ENCODE data around the gene CD164L2.

The CD164L2 gene

GRCh38 chr1:27366411-27367159 lies 16.5 kb downstream of the CD164L2 start, which contains the start of gene MAP3K6:
Gene MAP3K6, minus strand, starts transcription at chr1:27366961. Its CDS starts 364 bp downstream, at chr1:27366597.
- peak; percentile 84 to 88 for DNase-seq (ENCODE audit: low read depth in 2 of 2)
- H3K4me3 ChIP-seq (replicated peaks in 1 of 2; ENCODE audit: low read depth in 2 of 2, low read length in 2 of 2), result peak within 1 kb of the TSS; percentile 78 to 87
- no peak for TF ChIP-seq CTCF (IDR thresholded peaks at IDR 0.05; ENCODE audit: low read depth, low read length)

GRCh38 chr1:27366113-27366410 lies 17.1 kb downstream of the CD164L2 start:
- TF ChIP-seq CTCF (IDR thresholded peaks at IDR 0.05; ENCODE audit: low read depth, low read length), result no peak
- DNase-seq (ENCODE audit: low read depth in 2 of 2), result peak; percentile 77 to 78
- H3K4me3 ChIP-seq (replicated peaks in 1 of 2; ENCODE audit: low read depth in 2 of 2, low read length in 2 of 2), result peak overlapping the region; percentile 78 to 87

- H3K4me3 ChIP-seq (replicated peaks in 1 of 2; ENCODE audit: low read depth in 2 of 2, low read length in 2 of 2), result peak overlapping the region; percentile 78 to 87
- TF ChIP-seq CTCF (IDR thresholded peaks at IDR 0.05; ENCODE audit: low read depth, low read length), result no peak
- DNase-seq (ENCODE audit: low read depth in 2 of 2), result peak; percentile 92 to 94
These were observed 17.6 kb downstream of the CD164L2 start for GRCh38 chr1:27365372-27366112.

- no peak for TF ChIP-seq CTCF (IDR thresholded peaks at IDR 0.05; ENCODE audit: low read depth, low read length)
- H3K4me3 ChIP-seq (replicated peaks in 1 of 2; ENCODE audit: low read depth in 2 of 2, low read length in 2 of 2), result peak overlapping the region; percentile 4 to 78
- no peak for DNase-seq (ENCODE audit: low read depth in 2 of 2)
These were observed 18.3 kb downstream of the CD164L2 start for GRCh38 chr1:27364696-27365371.

GRCh38 chr1:27363766-27364695 lies 19.1 kb downstream of the CD164L2 start:
- no peak for DNase-seq (ENCODE audit: low read depth in 2 of 2)
- H3K4me3 ChIP-seq (replicated peaks in 1 of 2; ENCODE audit: low read depth in 2 of 2, low read length in 2 of 2), result no peak overlapping the region
- no peak for TF ChIP-seq CTCF (IDR thresholded peaks at IDR 0.05; ENCODE audit: low read depth, low read length)

GRCh38 chr1:27361553-27361952 lies 21.6 kb downstream of the CD164L2 start:
- no peak overlapping the region for H3K4me3 ChIP-seq (replicated peaks in 1 of 2; ENCODE audit: low read depth in 2 of 2, low read length in 2 of 2)
- no peak for DNase-seq (ENCODE audit: low read depth in 2 of 2)
- TF ChIP-seq CTCF (IDR thresholded peaks at IDR 0.05; ENCODE audit: low read depth, low read length), result no peak
